SK-N-SH treated with all-trans-retinoic acid at 6 μM for 48 hours (cell line): Measurements from ENCODE around the gene TYK2.

Experiments
- ATAC-seq: fragments of 200-7000 bp; cut with Tn5 transposase; 3 replicates; pipeline ENCODE4 v1.9.1; 2020; ENCODE audit warnings: mild to moderate bottlenecking, moderate library complexity
- ARNTL ChIP-seq: fragments of 450-650 bp; formaldehyde crosslinking; IDR thresholded peaks from 2 replicates; pipeline ENCODE4 v1.5.0; 2020; ENCODE audit warnings: low read depth, mild to moderate bottlenecking, moderate library complexity, borderline replicate concordance
- BACH2 ChIP-seq: fragments of 250-450 bp; sonication (Bioruptor Pico); IDR thresholded peaks from 2 replicates; pipeline ENCODE4 v1.9.0; 2021; ENCODE audit warnings: mild to moderate bottlenecking, borderline replicate concordance
- CREB5 ChIP-seq: fragments of 250-450 bp; sonication (Bioruptor Pico); IDR thresholded peaks from 2 replicates; pipeline ENCODE4 v1.5.1; 2020; ENCODE audit warnings: low read depth, mild to moderate bottlenecking, moderate library complexity
- CSDC2 ChIP-seq: fragments of 250-450 bp; sonication (Bioruptor Pico); IDR thresholded peaks from 2 replicates; pipeline ENCODE4 v1.5.0; 2020; ENCODE audit warnings: mild to moderate bottlenecking, moderate library complexity
- CSRNP3 ChIP-seq: fragments of 250-450 bp; sonication (Bioruptor Pico); IDR thresholded peaks from 2 replicates; pipeline ENCODE4 v1.5.1; 2021; ENCODE audit warnings: mild to moderate bottlenecking, moderate library complexity
- ESRRG ChIP-seq: fragments of 250-450 bp; sonication (Bioruptor Pico); IDR thresholded peaks from 2 replicates; pipeline ENCODE4 v1.6.1; 2021; ENCODE audit warnings: mild to moderate bottlenecking
- GLIS3 ChIP-seq: fragments of 250-450 bp; sonication (Bioruptor Pico); IDR thresholded peaks from 2 replicates; pipeline ENCODE4 v1.5.0; 2020; ENCODE audit warnings: mild to moderate bottlenecking, moderate library complexity
- ISL1 ChIP-seq: fragments of 250-450 bp; sonication (Bioruptor Pico); IDR thresholded peaks from 2 replicates; pipeline ENCODE4 v2.1.2; 2022; ENCODE audit warnings: mild to moderate bottlenecking, moderate library complexity
- OSR1 ChIP-seq: fragments of 250-450 bp; sonication (Bioruptor Pico); IDR thresholded peaks from 2 replicates; pipeline ENCODE4 v1.8.0; 2022; ENCODE audit warnings: moderate library complexity, mild to moderate bottlenecking, inconsistent platforms
- PATZ1 ChIP-seq: fragments of 250-450 bp; sonication (Bioruptor Pico); IDR thresholded peaks from 2 replicates; pipeline ENCODE4 v1.8.0; 2020; ENCODE audit warnings: mild to moderate bottlenecking, moderate library complexity, borderline replicate concordance
- POU6F1 ChIP-seq: fragments of 250-450 bp; sonication (Bioruptor Pico); IDR thresholded peaks from 2 replicates; pipeline ENCODE4 v1.8.0; 2021; ENCODE audit warnings: low read depth, mild to moderate bottlenecking, moderate library complexity, borderline replicate concordance
- PPARA ChIP-seq: fragments of 250-450 bp; sonication (Bioruptor Pico); IDR thresholded peaks from 2 replicates; pipeline ENCODE4 v1.5.0; 2020; ENCODE audit warnings: mild to moderate bottlenecking, borderline replicate concordance
- RARB ChIP-seq: fragments of 250-450 bp; sonication (Bioruptor Pico); IDR thresholded peaks from 2 replicates; pipeline ENCODE4 v1.8.0; 2021; ENCODE audit warnings: mild to moderate bottlenecking, moderate library complexity
- SNAI2 ChIP-seq: fragments of 250-450 bp; sonication (Bioruptor Pico); IDR thresholded peaks from 2 replicates; pipeline ENCODE4 v1.5.0; 2020; ENCODE audit warnings: mild to moderate bottlenecking, moderate library complexity
- TCF4 ChIP-seq: fragments of 250-450 bp; sonication (Bioruptor Pico); IDR thresholded peaks from 2 replicates; pipeline ENCODE4 v1.8.0; 2021; ENCODE audit warnings: mild to moderate bottlenecking, moderate library complexity, borderline replicate concordance
- TOX ChIP-seq: fragments of 250-450 bp; sonication (Bioruptor Pico); IDR thresholded peaks from 2 replicates; pipeline ENCODE4 v1.8.0; 2021; ENCODE audit warnings: mild to moderate bottlenecking, moderate library complexity, borderline replicate concordance
- TSHZ2 ChIP-seq: fragments of 250-450 bp; sonication (Bioruptor Pico); IDR thresholded peaks from 2 replicates; pipeline ENCODE4 v1.5.0; 2020; ENCODE audit warnings: mild to moderate bottlenecking, moderate library complexity
- ZC3H10 ChIP-seq: fragments of 250-450 bp; sonication (Bioruptor Pico); IDR thresholded peaks from 2 replicates; pipeline ENCODE4 v1.5.1; 2021; ENCODE audit warnings: mild to moderate bottlenecking, moderate library complexity
- ZFP3 ChIP-seq: fragments of 250-450 bp; sonication (Bioruptor Pico); IDR thresholded peaks from 2 replicates; pipeline ENCODE4 v1.5.0; 2020; ENCODE audit warnings: mild to moderate bottlenecking, moderate library complexity
- ZFP30 ChIP-seq: fragments of 450-650 bp; formaldehyde crosslinking; IDR thresholded peaks from 2 replicates; pipeline ENCODE4 v1.5.0; 2022; ENCODE audit warnings: mild to moderate bottlenecking, moderate library complexity
- ZNF565 ChIP-seq: fragments of 450-650 bp; formaldehyde crosslinking; conservative IDR thresholded peaks from 2 replicates; pipeline ENCODE4 v1.5.0; 2020; ENCODE audit warnings: low read depth, mild to moderate bottlenecking, moderate library complexity
- ZNF70 ChIP-seq: fragments of 450-650 bp; formaldehyde crosslinking; IDR thresholded peaks from 2 replicates; pipeline ENCODE4 v1.5.0; 2020; ENCODE audit warnings: mild to moderate bottlenecking, moderate library complexity
- ZNF8 ChIP-seq: fragments of 450-650 bp; formaldehyde crosslinking; IDR thresholded peaks from 2 replicates; pipeline ENCODE4 v1.5.0; 2020; ENCODE audit warnings: mild to moderate bottlenecking, moderate library complexity

TYK2 gene

GRCh38 chr19:10422846-10423245, 42.5 kb upstream of the TYK2 start:
- no peak for ATAC-seq
- no peak for TF ChIP-seq ZFP3
- no peak for TF ChIP-seq CSRNP3 (CRISPR knock-in tag)
- no peak for TF ChIP-seq GLIS3 (CRISPR knock-in tag)
- TF ChIP-seq ISL1 (CRISPR knock-in tag): no peak
- no peak for TF ChIP-seq PPARA
- no peak for TF ChIP-seq ESRRG (CRISPR knock-in tag)
- no peak for TF ChIP-seq ARNTL (CRISPR knock-in tag)
- no peak for TF ChIP-seq ZC3H10
- no peak for TF ChIP-seq RARB (CRISPR knock-in tag)
- no peak for TF ChIP-seq ZNF70 (CRISPR knock-in tag)
- TF ChIP-seq ZFP30 (CRISPR knock-in tag): no peak
- no peak for TF ChIP-seq ZNF565 (CRISPR knock-in tag)
- no peak for TF ChIP-seq BACH2 (CRISPR knock-in tag)
- no peak for TF ChIP-seq PATZ1 (CRISPR knock-in tag)
- TF ChIP-seq TOX: no peak
- no peak for TF ChIP-seq SNAI2 (CRISPR knock-in tag)
- no peak for TF ChIP-seq POU6F1 (CRISPR knock-in tag)

- TF ChIP-seq RARB (CRISPR knock-in tag) (no peak), ARNTL (CRISPR knock-in tag) (no peak)
- ATAC-seq: no peak
Measured at GRCh38 chr19:10422046-10422461, 41.7 kb upstream of the TYK2 start.

GRCh38 chr19:10421240-10422045, 41.1 kb upstream of the TYK2 start:
- no peak for TF ChIP-seq ZC3H10
- no peak for TF ChIP-seq OSR1 (CRISPR knock-in tag)
- TF ChIP-seq ZFP3: no peak
- TF ChIP-seq ESRRG (CRISPR knock-in tag): no peak
- no peak for TF ChIP-seq SNAI2 (CRISPR knock-in tag)
- TF ChIP-seq GLIS3 (CRISPR knock-in tag): no peak
- no peak for TF ChIP-seq TSHZ2 (CRISPR knock-in tag)
- no peak for TF ChIP-seq ZFP30 (CRISPR knock-in tag)
- no peak for TF ChIP-seq ZNF70 (CRISPR knock-in tag)
- TF ChIP-seq PATZ1 (CRISPR knock-in tag): no peak
- no peak for TF ChIP-seq ISL1 (CRISPR knock-in tag)
- no peak for TF ChIP-seq RARB (CRISPR knock-in tag)
- no peak for TF ChIP-seq TCF4
- no peak for TF ChIP-seq ZNF8 (CRISPR knock-in tag)
- no peak for TF ChIP-seq POU6F1 (CRISPR knock-in tag)
- no peak for TF ChIP-seq PPARA
- TF ChIP-seq TOX: no peak
- TF ChIP-seq CSDC2: no peak
- TF ChIP-seq CREB5: no peak
- no peak for TF ChIP-seq BACH2 (CRISPR knock-in tag)
- no peak for ATAC-seq
